KBM-7 (cell line): Measurements from ENCODE around the gene SLC43A1.

Experiments
- DNase-seq: peaks from one replicate; pipeline ENCODE4 v3.0.0-alpha.2; 2015
- in situ Hi-C: fragments of 300-500 bp; cut with MboI; formaldehyde crosslinking; loops from 2 replicates; pipeline ENCODE4 v1.14.3; 2020; ENCODE audit warnings: low sequenced_read_pairs, low pct_unique_long_range_greater_than_20kb, mixed read lengths

Gene SLC43A1

GRCh38 chr11:57473285-57473841, 42.1 kb downstream of the SLC43A1 start:
- in situ Hi-C loops, result no loop called here
- DNase-seq, result no peak

GRCh38 chr11:57471496-57471895, 44.0 kb downstream of the SLC43A1 start:
- in situ Hi-C loops, result no loop called here
- DNase-seq, result no peak

GRCh38 chr11:57469268-57469667, 46.2 kb downstream of the SLC43A1 start:
- in situ Hi-C loops, result no loop called here
- no peak for DNase-seq

- DNase-seq, result no peak
- in situ Hi-C loops, result no loop called here
These were observed 47.2 kb downstream of the SLC43A1 start for GRCh38 chr11:57468276-57468675.

GRCh38 chr11:57467508-57468157, 47.9 kb downstream of the SLC43A1 start:
- in situ Hi-C loops, result no loop called here

GRCh38 chr11:57466680-57467079, 48.8 kb downstream of the SLC43A1 start:
- DNase-seq, result no peak

More at GRCh38 chr11:57467508-57468157, 47.9 kb downstream of the SLC43A1 start:
- no peak for DNase-seq

GRCh38 chr11:57464539-57465181, 50.8 kb downstream of the SLC43A1 start:
- in situ Hi-C loops, result no loop called here
- no peak for DNase-seq

More at GRCh38 chr11:57466680-57467079, 48.8 kb downstream of the SLC43A1 start:
- in situ Hi-C loops, result no loop called here

GRCh38 chr11:57463671-57464538, 51.6 kb downstream of the SLC43A1 start:
- in situ Hi-C loops, result no loop called here
- DNase-seq, result no peak

GRCh38 chr11:57462597-57462996, 52.9 kb downstream of the SLC43A1 start:
- no peak for DNase-seq
- in situ Hi-C loops, result no loop called here

GRCh38 chr11:57461841-57462489, 53.5 kb downstream of the SLC43A1 start:
- in situ Hi-C loops, result no loop called here
- DNase-seq, result no peak

GRCh38 chr11:57460758-57461749, 54.4 kb downstream of the SLC43A1 start:
- in situ Hi-C loops, result no loop called here
- DNase-seq, result no peak

GRCh38 chr11:57460022-57460757, 55.3 kb downstream of the SLC43A1 start, which contains the start of gene RTN4RL2:
Gene RTN4RL2 (plus strand): TSS chr11:57460528. CDS start chr11:57460866, 338 bp downstream.
- in situ Hi-C loops, result no loop called here
- DNase-seq, result peak; percentile 73

- DNase-seq, result peak; percentile 35
- in situ Hi-C loops, result no loop called here
These were observed 56.1 kb downstream of the SLC43A1 start for GRCh38 chr11:57459164-57460021.

- in situ Hi-C loops, result no loop called here
- peak; percentile 60 for DNase-seq
These were observed 56.9 kb downstream of the SLC43A1 start for GRCh38 chr11:57458410-57459163.

GRCh38 chr11:57458060-57458409, 57.5 kb downstream of the SLC43A1 start:
- no peak for DNase-seq
- in situ Hi-C loops, result no loop called here

- in situ Hi-C loops, result no loop called here
These were observed 57.9 kb downstream of the SLC43A1 start for GRCh38 chr11:57457643-57458023.

More at GRCh38 chr11:57457643-57458023, 57.9 kb downstream of the SLC43A1 start:
- no peak for DNase-seq
